Activated naive CD4-positive, alpha-beta T cell treated with Interleukin-2 at 50 U/mL for 16 hours (primary cell): ENCODE data around the gene SDHB.

ENCODE experiments used
- DNase-seq: peaks from one replicate; pipeline ENCODE4 v3.0.0-alpha.2; 2020

SDHB gene

GRCh38 chr1:17011092-17011438, 42.8 kb downstream of the SDHB start:
- DNase-seq, result no peak

DNA sequence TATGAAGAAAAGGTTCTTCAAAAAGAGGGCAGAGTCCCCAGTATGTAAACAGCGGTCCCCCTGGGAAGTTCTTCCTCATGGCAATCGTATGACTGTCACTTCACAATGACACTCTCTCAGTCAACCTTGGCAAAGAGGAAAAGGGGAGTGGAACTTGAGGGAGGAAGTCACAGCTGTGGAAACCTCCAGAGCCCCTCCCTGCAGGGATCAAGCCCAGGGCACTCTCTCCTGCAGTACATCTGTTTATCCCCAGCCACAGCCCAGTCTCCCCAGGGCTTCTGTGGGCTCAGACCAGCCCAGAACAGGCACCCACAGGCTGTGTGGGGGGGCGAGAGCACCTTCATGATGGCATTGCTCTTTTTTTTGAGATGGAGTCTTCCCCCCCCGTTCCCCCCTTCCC, 44.1 kb downstream of the SDHB start:
- DNase-seq, result no peak

- DNase-seq, result no peak
Observed at GRCh38 chr1:17008208-17008855, 45.5 kb downstream of the SDHB start.

DNA sequence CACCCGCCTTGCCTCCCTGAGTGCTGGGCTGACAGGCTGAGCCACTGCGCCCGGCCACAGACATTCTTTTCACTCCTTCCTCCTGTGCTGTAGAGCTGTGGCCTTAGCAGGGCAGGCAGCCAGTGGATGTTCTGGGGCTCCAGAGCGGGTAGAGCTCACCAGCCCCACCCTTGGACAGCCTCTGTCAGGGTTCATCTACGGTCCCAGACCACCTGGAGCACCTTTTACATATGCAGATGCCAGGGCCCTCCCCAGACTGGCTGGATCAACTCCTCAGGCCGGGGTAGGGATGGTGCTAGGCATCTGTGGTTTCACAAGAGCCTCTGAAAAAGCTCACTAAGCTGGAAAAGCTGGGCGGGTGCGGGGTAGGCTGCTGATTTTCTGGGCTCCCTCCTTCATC, 46.7 kb downstream of the SDHB start:
- DNase-seq, result no peak

GRCh38 chr1:17005365-17005740, 48.5 kb downstream of the SDHB start:
- no peak for DNase-seq

GRCh38 chr1:17004466-17005364, 49.1 kb downstream of the SDHB start:
- no peak for DNase-seq

- DNase-seq, result no peak
Observed at GRCh38 chr1:17002524-17002902, 51.3 kb downstream of the SDHB start.

DNA sequence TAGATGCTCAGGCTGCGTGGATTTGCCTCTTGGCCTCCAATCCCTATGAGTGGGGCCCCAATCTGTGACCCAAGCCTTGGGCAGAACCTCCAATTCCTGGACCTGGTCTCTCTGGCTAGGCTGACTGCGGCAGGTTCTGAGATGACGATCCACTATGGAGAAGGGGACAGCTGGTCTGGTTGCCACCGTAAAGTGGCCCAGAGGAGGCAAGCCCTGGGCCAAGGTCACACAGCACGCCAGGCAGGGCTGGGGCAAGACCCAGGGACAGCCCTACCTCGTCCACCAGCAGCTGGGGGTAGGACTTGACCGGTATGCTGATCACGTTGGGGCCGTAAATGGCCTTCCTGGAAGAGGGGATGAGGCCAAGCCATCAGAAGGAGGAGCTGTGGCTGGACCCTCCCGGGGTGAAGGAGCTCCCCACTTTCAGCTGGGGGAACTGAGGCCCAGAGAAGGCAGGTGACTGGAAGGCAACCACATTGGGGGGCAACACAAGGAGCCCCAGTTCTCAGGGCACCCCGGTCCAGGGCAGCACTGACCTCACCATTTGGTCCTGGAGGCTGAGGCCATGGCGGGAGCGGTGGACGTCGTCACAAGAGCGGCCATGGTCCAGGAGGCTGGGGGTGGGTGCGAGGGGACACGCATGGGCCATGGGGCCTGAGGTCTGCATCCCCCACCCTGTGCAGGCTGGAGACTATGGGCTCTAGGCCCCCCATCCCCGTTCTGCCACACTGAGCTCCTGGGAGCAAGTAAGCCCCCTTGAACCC, 51.9 kb downstream of the SDHB start:
- DNase-seq, result no peak

GRCh38 chr1:16999863-17000262, 54.0 kb downstream of the SDHB start:
- no peak for DNase-seq

DNA sequence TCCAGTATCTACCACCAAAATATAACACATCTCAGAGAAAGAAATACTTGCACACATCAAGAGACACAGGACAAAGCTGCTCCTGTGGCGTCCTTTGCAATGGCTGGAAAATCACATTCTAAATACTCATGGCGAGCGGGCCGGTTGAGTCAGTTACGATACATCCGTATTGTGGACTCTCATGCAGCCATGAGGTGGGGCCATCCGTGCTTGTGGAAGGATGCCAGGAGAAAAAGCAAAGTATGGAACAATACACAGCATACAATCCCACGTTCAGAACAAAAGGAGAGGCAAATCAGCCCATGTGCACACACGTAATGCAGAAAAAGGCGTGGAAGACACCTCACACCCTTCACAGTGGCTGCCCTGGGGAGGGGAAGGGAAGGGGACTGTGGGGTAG, 55.2 kb downstream of the SDHB start:
- DNase-seq, result no peak

DNA sequence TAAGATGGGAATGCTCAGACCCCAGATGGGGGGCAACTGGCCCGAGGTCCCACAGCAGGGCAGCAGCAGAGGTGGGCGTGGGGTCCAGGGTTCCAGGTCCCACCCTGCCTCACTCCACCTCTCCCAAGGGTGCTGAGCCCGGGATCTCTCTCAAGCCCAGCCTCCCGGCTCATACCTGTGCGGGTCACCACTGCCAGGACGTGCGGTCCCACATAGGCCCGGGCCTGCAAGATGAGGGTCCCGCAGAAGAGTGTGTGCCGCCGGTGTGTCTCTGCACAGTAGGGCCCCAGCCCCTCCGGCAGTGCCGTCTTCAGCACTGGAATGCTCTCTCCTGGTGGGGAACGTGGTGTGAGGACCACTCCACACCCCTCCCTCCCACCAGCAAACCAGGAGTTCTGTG, 57.0 kb downstream of the SDHB start:
- no peak for DNase-seq

DNA sequence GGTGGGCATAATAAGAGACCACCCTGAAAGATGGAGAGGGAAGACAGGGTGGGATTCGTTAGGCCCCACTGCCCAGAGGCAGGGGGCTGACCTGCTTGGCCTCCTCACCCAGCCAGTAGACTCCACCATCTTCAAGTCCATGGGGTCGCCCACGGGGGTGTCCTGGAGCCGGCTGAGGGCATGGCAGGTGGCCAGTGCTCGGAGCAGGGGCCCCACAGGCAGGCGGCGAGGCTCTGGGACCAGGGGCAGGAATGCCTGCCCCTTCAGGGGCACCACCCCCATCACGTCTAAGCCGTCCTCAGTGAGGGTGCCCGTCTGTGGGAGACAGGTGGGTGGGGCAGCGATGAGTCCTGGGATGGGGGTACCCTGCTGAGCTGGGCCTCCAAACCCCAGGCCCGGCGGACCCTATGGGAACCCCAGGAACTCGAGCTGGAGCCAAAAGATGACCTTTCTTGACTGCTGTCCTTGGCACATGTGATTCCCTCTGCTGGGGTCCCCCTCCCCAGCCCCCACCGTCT, 60.3 kb downstream of the SDHB start:
- DNase-seq, result no peak

DNA sequence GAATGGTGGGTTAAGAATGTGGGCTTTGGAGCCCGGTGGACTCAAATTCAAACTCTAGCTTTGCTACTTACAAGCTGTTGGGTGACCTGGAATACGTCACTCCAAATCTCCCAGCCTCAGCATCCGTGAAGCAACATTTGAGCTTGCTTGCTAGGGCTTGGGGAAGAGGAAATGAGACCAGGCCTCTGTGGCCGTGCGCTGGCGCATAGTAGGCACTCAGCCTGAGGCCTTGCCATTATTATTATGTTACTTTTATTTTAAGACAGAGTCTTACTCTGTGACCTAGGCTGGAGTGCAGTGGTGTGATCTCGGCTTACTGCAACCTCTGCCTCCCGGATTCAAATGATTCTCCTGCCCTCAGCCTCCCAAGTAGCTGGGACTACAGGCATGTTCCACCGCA, 61.2 kb downstream of the SDHB start:
- no peak for DNase-seq

DNA sequence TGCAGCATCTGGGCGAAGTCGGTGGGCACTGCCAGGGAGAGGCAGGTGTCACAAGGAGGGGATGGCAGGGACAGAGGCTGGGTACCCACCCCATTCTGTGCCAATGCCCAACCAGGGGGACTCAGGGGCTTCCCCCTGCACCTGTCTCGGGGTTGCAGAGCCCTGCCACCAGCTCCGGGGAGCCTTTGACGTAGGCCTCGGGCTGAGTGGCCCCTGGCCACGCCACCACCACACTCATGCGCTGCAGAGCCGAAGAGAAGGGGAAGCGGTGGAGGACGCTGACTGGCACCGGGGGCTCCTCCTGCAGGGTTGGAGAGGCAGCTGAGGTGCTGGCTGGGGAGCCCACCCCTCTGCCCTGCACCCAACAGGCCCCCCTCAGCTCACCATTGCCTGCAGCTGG, 61.7 kb downstream of the SDHB start:
- no peak for DNase-seq

- no peak for DNase-seq
Observed at GRCh38 chr1:16991571-16991970, 62.3 kb downstream of the SDHB start.

- no peak for DNase-seq
Observed at GRCh38 chr1:16989676-16990391, 64.0 kb downstream of the SDHB start.

DNA sequence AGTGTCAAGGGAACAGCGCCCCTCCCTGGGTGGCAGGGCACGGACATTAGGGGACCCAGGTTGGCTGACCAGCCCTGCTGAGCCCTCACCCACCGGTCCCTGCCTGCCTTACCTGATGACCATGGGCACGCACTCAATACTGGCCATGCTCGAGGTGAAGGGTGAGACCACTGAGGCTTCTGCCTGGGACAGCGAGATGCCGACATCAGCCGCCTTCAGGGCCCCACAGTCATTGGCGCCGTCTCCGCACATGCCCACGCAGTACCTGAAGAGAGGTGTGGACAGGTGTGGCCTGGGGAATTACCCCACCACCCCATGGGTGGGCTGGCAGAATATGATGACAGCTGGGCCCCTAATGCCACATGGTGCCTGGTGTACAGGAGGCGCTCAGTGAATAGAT, 65.6 kb downstream of the SDHB start:
- no peak for DNase-seq

GRCh38 chr1:16986962-16987361, 66.9 kb downstream of the SDHB start:
- no peak for DNase-seq

DNA sequence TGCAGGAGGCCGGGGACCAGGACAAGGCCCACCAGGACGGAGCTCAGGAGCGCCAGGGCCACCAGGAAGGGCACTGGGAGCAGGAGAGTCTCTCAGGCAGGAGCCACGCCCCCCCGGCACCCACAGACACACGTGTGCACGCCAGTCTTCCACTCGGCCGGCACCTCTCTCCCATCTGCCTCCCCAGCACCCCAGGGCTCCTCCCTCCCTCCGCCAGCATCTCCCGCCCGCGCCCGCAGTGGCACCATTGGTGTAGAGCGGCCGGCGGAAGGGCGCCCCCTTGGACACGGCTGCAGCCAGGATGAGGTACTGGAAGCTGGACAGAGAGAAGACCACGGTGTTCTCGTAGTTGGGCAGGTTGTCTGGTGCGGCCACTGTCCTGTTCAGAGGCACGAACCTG, 67.3 kb downstream of the SDHB start:
- no peak for DNase-seq

DNA sequence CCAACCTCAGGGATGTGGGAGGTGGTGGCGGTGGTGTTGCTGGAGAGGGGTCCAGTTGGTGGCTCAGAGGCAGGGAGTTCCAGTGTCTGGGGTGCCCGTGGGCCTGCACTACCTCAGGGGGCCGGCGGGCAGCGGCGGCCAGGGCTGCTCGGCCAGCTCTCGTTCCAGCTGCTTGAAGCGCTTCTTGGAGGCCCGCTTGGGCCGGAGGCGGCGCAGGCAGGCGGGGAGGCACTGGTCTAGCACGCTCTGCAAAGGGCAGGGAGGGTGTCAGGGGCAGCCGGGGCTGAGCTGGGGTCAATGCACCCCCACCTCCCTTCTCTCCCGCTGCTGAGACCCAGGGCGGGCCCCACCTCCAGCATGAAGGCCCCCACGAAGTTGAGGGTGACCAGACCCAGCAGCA, 67.7 kb downstream of the SDHB start:
- DNase-seq, result no peak

DNA sequence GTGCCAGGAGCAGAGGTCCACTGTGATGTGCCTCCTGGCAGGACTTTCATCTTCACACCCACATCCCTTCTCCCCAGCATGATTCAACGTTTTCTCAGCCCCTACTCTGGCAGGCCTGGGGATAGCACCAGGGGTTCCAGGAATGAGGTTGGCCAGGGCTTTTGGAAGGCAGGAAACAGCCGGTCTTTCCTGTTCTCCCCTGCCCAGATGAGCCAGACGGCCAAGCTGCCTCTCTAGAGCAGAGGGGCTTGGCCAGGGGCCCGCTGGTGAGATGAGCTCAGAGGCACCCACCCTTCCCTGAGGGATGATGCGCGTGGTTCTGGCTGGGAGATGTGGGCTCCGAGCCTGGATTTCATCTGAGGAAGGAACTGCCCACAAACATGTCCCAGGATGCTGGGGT, 69.1 kb downstream of the SDHB start:
- no peak for DNase-seq

DNA sequence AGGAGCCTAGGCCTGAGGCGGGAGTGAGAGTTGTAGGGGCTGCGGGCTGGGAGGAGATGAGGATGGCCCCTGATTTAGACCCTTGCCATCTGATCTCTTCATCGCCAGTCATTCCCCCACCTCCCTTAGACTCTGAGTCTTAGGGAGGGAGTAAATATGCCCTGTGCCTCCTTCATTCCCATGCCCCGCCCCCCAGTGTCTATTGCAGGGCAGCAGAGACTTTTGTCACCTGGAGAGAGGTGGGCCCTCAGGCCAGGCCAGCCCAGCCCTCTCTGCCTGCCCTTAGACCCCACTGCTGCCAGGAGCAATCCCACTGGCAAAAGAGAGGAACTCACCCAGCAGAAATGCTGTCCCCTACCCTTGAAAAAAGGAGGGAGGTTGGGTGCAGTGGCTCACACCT, 70.2 kb downstream of the SDHB start:
- no peak for DNase-seq

DNA sequence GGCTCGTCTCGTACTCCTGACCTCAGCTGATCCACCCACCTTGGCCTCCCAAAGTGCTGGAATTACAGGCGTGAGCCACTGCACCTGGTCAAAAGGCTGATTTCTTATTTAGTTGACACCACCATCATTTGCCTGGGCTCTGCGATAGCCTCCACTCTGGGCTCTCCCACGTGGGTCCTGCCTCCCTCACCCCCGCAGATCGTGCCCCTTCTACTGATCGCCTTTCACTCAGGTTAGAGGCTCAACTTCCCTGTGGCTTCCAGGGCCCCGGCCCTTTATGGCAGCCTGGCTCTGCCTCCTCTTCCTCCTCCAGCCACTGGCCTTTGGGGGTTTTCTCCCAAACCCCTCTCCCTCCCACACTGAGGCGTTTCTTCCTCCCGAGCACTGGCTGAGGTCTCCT, 70.9 kb downstream of the SDHB start:
- DNase-seq, result no peak
